Mammary epithelial cell (primary cell): ENCODE measurements around the gene SVIL.

Source experiments
- CTCF ChIP-seq, 2 donors: IDR thresholded peaks in 1 of 2; conservative IDR thresholded peaks in 1 of 2; 2 replicates each; pipeline ENCODE4 v1.5.1; 2011 to 2012; ENCODE audit warnings: inconsistent platforms in 2 of 2, low read length in 2 of 2, mild to moderate bottlenecking in 2 of 2, control low read depth in 1 of 2, low read depth in 1 of 2; ENCODE audit not compliant: insufficient read depth in 1 of 2; ENCODE audit errors: extremely low read depth in 1 of 2
- EZH2 ChIP-seq: IDR thresholded peaks from 2 replicates; pipeline ENCODE4 v1.6.1; 2012; ENCODE audit warnings: low read length, inconsistent platforms, borderline replicate concordance

GRCh38 chr10:29636178-29636577 is 1.4 kb upstream of the SVIL start:
- TF ChIP-seq CTCF (conservative IDR thresholded peaks at IDR 0.05 in 1 of 2, IDR thresholded peaks at IDR 0.05 in 1 of 2; ENCODE audit: extremely low read depth in 1 of 2, insufficient read depth in 1 of 2, low read depth in 1 of 2, low read length in 2 of 2) (no peak), EZH2 (no peak)
